ENCODE measurements around the gene POLE. TPM values are rescaled to one million over a fixed set of nuclear protein-coding genes. Genes with fewer than 3 reads are reported as not detected.

POLE gene
- total RNA-seq, 3 donors from 2014 or later (not counting 1 experiment from before 2014, with no cell fraction given), result 58.7 to 66.0 (median 65.0) TPM

DNA sequence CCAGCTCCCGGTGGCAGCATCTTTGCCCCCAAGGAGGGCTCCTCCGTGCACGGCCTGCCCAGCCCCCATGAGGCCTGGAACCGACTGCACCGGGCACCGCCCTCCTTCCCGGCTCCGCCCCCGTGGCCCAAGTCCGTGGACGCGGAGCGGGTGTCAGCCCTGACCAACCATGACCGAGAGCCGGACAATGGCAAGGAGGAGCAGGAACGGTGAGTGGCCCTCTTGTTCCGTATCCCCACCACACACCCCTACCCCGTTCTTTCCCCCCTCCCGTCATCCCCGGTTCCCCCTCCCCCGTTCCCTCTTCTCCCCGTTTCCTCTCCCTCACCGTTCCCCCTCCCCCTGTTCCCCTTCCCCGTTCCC, 105.1 kb downstream of the POLE start:
- ATAC-seq, result no peak
- TF ChIP-seq CTCF (IDR thresholded peaks at IDR 0.05), result no peak
- intact Hi-C loops (cut with micrococcal nuclease), result no loop called here
- H3K4me1 Mint-ChIP-seq, result no peaks in the 10 kb centered on the region
- no peak overlapping the region for H3K27ac ChIP-seq (ENCODE audit: low read length)
- no peaks in the 10 kb centered on the region for H3K9me3 Mint-ChIP-seq
- H3K27me3 ChIP-seq (ENCODE audit: control insufficient read depth, insufficient read depth, low read length), result no peaks in the 10 kb centered on the region
- H3K36me3 ChIP-seq (ENCODE audit: control insufficient read depth, insufficient read depth, low read length), result peaks cover 16% of the 10 kb centered on the region
- no peaks in the 10 kb centered on the region for H3K9me3 ChIP-seq (ENCODE audit: control insufficient read depth, insufficient read depth, low read length)
- WGBS (ENCODE audit: insufficient coverage), result 95% methylated on average over 21 of the region's 24 CpGs
- H3K4me3 ChIP-seq (ENCODE audit: low read length), result no peak overlapping the region
- H3K27me3 Mint-ChIP-seq (ENCODE audit: low read depth in 2 of 2), result no peaks in the 10 kb centered on the region
- DNase-seq, result no peak
- H3K36me3 Mint-ChIP-seq, result no peaks in the 10 kb centered on the region
- no peak overlapping the region for H3K4me3 Mint-ChIP-seq
- no peak overlapping the region for H3K27ac Mint-ChIP-seq
- H3K4me1 ChIP-seq (ENCODE audit: control insufficient read depth, insufficient read depth, low read length), result no peaks in the 10 kb centered on the region

DNA sequence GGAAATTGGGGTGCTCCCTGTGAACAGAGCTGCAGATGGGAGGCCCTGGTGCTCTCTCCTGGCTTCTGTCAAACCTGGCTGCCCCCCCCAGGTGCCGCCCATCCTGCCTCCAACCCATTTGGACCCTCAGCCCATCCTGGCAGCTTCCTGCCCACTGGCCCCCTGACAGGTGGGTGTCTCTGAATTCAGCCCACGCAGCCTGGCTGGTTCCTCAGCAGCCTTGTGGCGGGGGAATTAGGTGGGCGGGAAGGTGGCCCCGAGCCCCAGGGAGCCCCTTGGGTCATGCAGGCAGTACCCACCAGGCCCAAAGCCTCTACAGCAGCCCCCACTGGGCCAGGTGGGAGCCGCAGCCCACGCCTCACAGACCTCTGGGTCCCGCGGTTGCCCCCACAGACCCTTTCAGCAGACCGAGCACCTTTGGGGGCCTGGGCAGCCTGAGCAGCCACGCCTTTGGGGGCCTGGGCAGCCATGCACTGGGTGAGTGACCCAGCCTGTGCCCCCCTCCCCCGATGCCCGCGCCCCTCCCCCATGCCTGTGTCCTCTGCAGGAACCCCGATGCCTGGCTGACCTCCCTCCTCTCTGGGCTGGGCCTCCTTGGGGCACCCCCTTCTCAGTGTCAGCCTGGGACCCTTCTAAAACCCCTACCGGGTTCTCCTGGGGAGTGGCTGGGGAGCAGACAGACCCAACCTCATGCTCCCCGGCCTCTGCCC, 105.6 kb downstream of the POLE start:
- intact Hi-C loops (cut with micrococcal nuclease), result no loop called here
- DNase-seq, result no peak
- Histone ChIP-seq H3K36me3 (ENCODE audit: control insufficient read depth, insufficient read depth, low read length) (peaks cover 20% of the 10 kb centered on the region), H3K27me3 (ENCODE audit: control insufficient read depth, insufficient read depth, low read length) (no peaks in the 10 kb centered on the region), H3K27ac (ENCODE audit: low read length) (no peak overlapping the region), H3K4me1 (ENCODE audit: control insufficient read depth, insufficient read depth, low read length) (no peaks in the 10 kb centered on the region), H3K4me3 (ENCODE audit: low read length) (no peak overlapping the region), H3K9me3 (ENCODE audit: control insufficient read depth, insufficient read depth, low read length) (no peaks in the 10 kb centered on the region)
- no peak for TF ChIP-seq CTCF (IDR thresholded peaks at IDR 0.05)
- no peaks in the 10 kb centered on the region for H3K4me1 Mint-ChIP-seq
- H3K4me3 Mint-ChIP-seq, result no peak overlapping the region
- no peaks in the 10 kb centered on the region for H3K9me3 Mint-ChIP-seq
- WGBS (ENCODE audit: insufficient coverage), result 92% methylated on average over 17 of the region's 17 CpGs
- H3K27ac Mint-ChIP-seq, result no peak overlapping the region
- ATAC-seq, result no peak
- no peaks in the 10 kb centered on the region for H3K27me3 Mint-ChIP-seq (ENCODE audit: low read depth in 2 of 2)
- H3K36me3 Mint-ChIP-seq, result no peaks in the 10 kb centered on the region

DNA sequence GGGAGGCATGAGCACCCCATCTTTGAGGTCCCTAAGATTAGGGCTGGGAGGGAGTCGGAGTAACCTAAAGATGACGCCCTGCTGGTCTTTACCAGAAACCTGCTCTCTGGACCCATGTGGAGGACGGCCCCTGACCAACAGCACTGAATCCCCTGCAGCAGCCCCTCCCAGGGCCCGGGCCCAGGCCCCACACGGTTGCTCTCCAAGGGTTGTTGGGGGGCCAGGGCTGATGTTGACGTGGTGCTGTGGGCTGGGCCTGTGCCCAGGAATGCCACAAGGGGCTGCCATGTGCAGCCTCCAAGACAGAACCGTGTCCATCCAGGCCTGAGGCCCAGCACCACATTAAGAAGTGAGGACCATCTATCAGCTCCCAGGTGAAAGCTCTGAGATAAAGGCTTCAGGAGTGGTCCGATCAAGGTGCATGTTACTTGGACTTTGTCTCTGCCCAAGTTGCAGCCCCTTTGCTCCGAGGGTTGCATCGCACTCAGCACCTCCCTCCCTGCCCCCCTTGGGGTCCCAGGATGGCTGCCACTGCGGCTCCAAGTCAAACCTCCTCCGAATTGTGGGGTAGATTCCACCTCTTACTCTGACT, 106.3 kb downstream of the POLE start:
- 94% methylated on average over 12 of the region's 12 CpGs for WGBS (ENCODE audit: insufficient coverage)
- TF ChIP-seq CTCF (IDR thresholded peaks at IDR 0.05), result no peak
- intact Hi-C loops (cut with micrococcal nuclease), result no loop called here

GRCh38 chr12:132579744-132580143, 107.4 kb downstream of the POLE start:
- ATAC-seq (no peak), DNase-seq (no peak)
- Histone ChIP-seq H3K4me3 (ENCODE audit: low read length) (no peak overlapping the region), H3K4me1 (ENCODE audit: control insufficient read depth, insufficient read depth, low read length) (no peaks in the 10 kb centered on the region), H3K36me3 (ENCODE audit: control insufficient read depth, insufficient read depth, low read length) (peaks cover 21% of the 10 kb centered on the region), H3K27me3 (ENCODE audit: control insufficient read depth, insufficient read depth, low read length) (no peaks in the 10 kb centered on the region), H3K27ac (ENCODE audit: low read length) (no peak overlapping the region), H3K9me3 (ENCODE audit: control insufficient read depth, insufficient read depth, low read length) (no peaks in the 10 kb centered on the region)
- Mint-ChIP-seq H3K27ac (no peak overlapping the region), H3K9me3 (no peaks in the 10 kb centered on the region), H3K27me3 (ENCODE audit: low read depth in 2 of 2) (no peaks in the 10 kb centered on the region), H3K4me3 (no peak overlapping the region), H3K36me3 (no peaks in the 10 kb centered on the region), H3K4me1 (no peaks in the 10 kb centered on the region)
- intact Hi-C loops (cut with micrococcal nuclease), result no loop called here
- 92% methylated on average over 10 of the region's 12 CpGs for WGBS (ENCODE audit: insufficient coverage)
- no peak for TF ChIP-seq CTCF (IDR thresholded peaks at IDR 0.05)

More for the DNA sequence above, 106.3 kb downstream of the POLE start:
- no peak overlapping the region for H3K4me3 ChIP-seq (ENCODE audit: low read length)
- no peaks in the 10 kb centered on the region for H3K36me3 Mint-ChIP-seq
- peaks cover 21% of the 10 kb centered on the region for H3K36me3 ChIP-seq (ENCODE audit: control insufficient read depth, insufficient read depth, low read length)
- DNase-seq (no peak), ATAC-seq (no peak)
- no peak overlapping the region for H3K4me3 Mint-ChIP-seq
- H3K9me3 ChIP-seq (ENCODE audit: control insufficient read depth, insufficient read depth, low read length), result no peaks in the 10 kb centered on the region
- no peaks in the 10 kb centered on the region for H3K27me3 Mint-ChIP-seq (ENCODE audit: low read depth in 2 of 2)
- no peaks in the 10 kb centered on the region for H3K4me1 Mint-ChIP-seq
- no peaks in the 10 kb centered on the region for H3K9me3 Mint-ChIP-seq
- H3K27me3 ChIP-seq (ENCODE audit: control insufficient read depth, insufficient read depth, low read length), result no peaks in the 10 kb centered on the region
- H3K4me1 ChIP-seq (ENCODE audit: control insufficient read depth, insufficient read depth, low read length), result no peaks in the 10 kb centered on the region
- H3K27ac ChIP-seq (ENCODE audit: low read length), result no peak overlapping the region
- no peak overlapping the region for H3K27ac Mint-ChIP-seq
